Endothelial cell (in vitro differentiated cells): Measurements from ENCODE around the gene ACY1. TPM values are rescaled to one million over a fixed set of nuclear protein-coding genes. Genes with fewer than 3 reads are reported as not detected.
A peak's percentile ranks its signal among the peaks of the same experiment; 100 is the strongest.

Experiments
- DNase-seq: peaks from one replicate; pipeline ENCODE4 v3.0.0; 2021; ENCODE audit warnings: low spot score
- H3K27ac Mint-ChIP-seq: one replicate; pipeline ENCODE4 v1.8.0; 2021; ENCODE audit warnings: mixed read lengths, inconsistent platforms; ENCODE audit not compliant: unreplicated experiment
- H3K27me3 Mint-ChIP-seq: one replicate; pipeline ENCODE4 v1.8.0; 2021; ENCODE audit warnings: mild to moderate bottlenecking, moderate library complexity, mixed read lengths, inconsistent platforms; ENCODE audit not compliant: unreplicated experiment
- H3K36me3 Mint-ChIP-seq: one replicate; pipeline ENCODE4 v1.8.0; 2021; ENCODE audit warnings: mild to moderate bottlenecking, low read depth, mixed read lengths, inconsistent platforms; ENCODE audit not compliant: unreplicated experiment
- H3K4me1 Mint-ChIP-seq: one replicate; pipeline ENCODE4 v1.8.0; 2021; ENCODE audit warnings: mild to moderate bottlenecking, mixed read lengths, inconsistent platforms; ENCODE audit not compliant: unreplicated experiment
- H3K4me3 Mint-ChIP-seq: one replicate; pipeline ENCODE4 v1.8.0; 2021; ENCODE audit warnings: mild to moderate bottlenecking, mixed read lengths, inconsistent platforms; ENCODE audit not compliant: unreplicated experiment
- H3K9me3 Mint-ChIP-seq: one replicate; pipeline ENCODE4 v1.8.0; 2021; ENCODE audit warnings: mixed read lengths, inconsistent platforms; ENCODE audit not compliant: unreplicated experiment
- CTCF ChIP-seq: fragments of 200-600 bp; sonication (generic); IDR thresholded peaks from one replicate; pipeline ENCODE4 v1.5.0; 2021; ENCODE audit warnings: antibody characterized with exemption; ENCODE audit not compliant: unreplicated experiment
- total RNA-seq: library from RNA; stranded (reverse); fragmentation: NEBNext Ultra II Directional; extraction: Animal tissue kit (Norgen Biotek cat#: 25700); gene quantifications from one replicate; pipeline ENCODE4 v1.2.1, GENCODE V29; 2021; ENCODE audit not compliant: unreplicated experiment

The ACY1 gene
- total RNA-seq, 1 donor from 2014 or later: 19.8 TPM

- H3K27ac Mint-ChIP-seq: no peak overlapping the region
- peaks cover 3% of the 10 kb centered on the region for H3K4me1 Mint-ChIP-seq
- no peak for TF ChIP-seq CTCF
- no peak for DNase-seq
- no peak overlapping the region for H3K4me3 Mint-ChIP-seq
- H3K9me3 Mint-ChIP-seq: no peaks in the 10 kb centered on the region
- peaks cover 4% of the 10 kb centered on the region for H3K36me3 Mint-ChIP-seq
- H3K27me3 Mint-ChIP-seq: peaks cover 9% of the 10 kb centered on the region
Observed at GRCh38 chr3:51947215-51947900, 36.0 kb upstream of the ACY1 start.

- Mint-ChIP-seq H3K27me3 (peaks cover 10% of the 10 kb centered on the region), H3K9me3 (no peaks in the 10 kb centered on the region), H3K4me1 (peaks cover 3% of the 10 kb centered on the region), H3K27ac (peak overlapping the region; percentile 49), H3K4me3 (no peak overlapping the region), H3K36me3 (peaks cover 4% of the 10 kb centered on the region)
- TF ChIP-seq CTCF: no peak
- DNase-seq: no peak
Observed at GRCh38 chr3:51948016-51948580, 35.2 kb upstream of the ACY1 start.

GRCh38 chr3:51949121-51949520, 34.2 kb upstream of the ACY1 start:
- TF ChIP-seq CTCF: no peak
- H3K36me3 Mint-ChIP-seq: peaks cover 3% of the 10 kb centered on the region
- no peak for DNase-seq
- no peak overlapping the region for H3K27ac Mint-ChIP-seq
- no peaks in the 10 kb centered on the region for H3K9me3 Mint-ChIP-seq
- no peak overlapping the region for H3K4me3 Mint-ChIP-seq
- H3K27me3 Mint-ChIP-seq: peaks cover 15% of the 10 kb centered on the region
- peaks cover 2% of the 10 kb centered on the region for H3K4me1 Mint-ChIP-seq

GRCh38 chr3:51950899-51951298, 32.4 kb upstream of the ACY1 start:
- Mint-ChIP-seq H3K27me3 (peaks cover 18% of the 10 kb centered on the region), H3K36me3 (no peaks in the 10 kb centered on the region), H3K4me1 (no peaks in the 10 kb centered on the region), H3K4me3 (no peak overlapping the region), H3K27ac (no peak overlapping the region), H3K9me3 (no peaks in the 10 kb centered on the region)
- no peak for TF ChIP-seq CTCF
- no peak for DNase-seq

GRCh38 chr3:51953445-51953844, 29.9 kb upstream of the ACY1 start:
- peaks cover 17% of the 10 kb centered on the region for H3K27me3 Mint-ChIP-seq
- H3K36me3 Mint-ChIP-seq: peaks cover 4% of the 10 kb centered on the region
- no peak for TF ChIP-seq CTCF
- no peaks in the 10 kb centered on the region for H3K4me1 Mint-ChIP-seq
- DNase-seq: no peak
- H3K27ac Mint-ChIP-seq: no peak overlapping the region
- H3K9me3 Mint-ChIP-seq: no peaks in the 10 kb centered on the region
- no peak overlapping the region for H3K4me3 Mint-ChIP-seq
